ENCODE results near the gene CROCC2.

GRCh38 chr2:240894006-240894405 lies 12.1 kb upstream of the CROCC2 start:
- TF ChIP-seq CTCF (optimal IDR thresholded peaks at IDR 0.05 in 1 of 3, IDR thresholded peaks at IDR 0.05 in 1 of 3, conservative IDR thresholded peaks at IDR 0.05 in 1 of 3; ENCODE audit: extremely low read depth in 1 of 3, insufficient read depth in 2 of 3, low read length in 3 of 3) (no peak), EZH2 (IDR thresholded peaks at IDR 0.05; ENCODE audit: low read length) (no peak)

All from keratinocyte (primary cell).